ENCODE measurements around the gene SNX17.
"Not testable (repeated sequence)": the region's sequence is repeated elsewhere in the genome, so short reads cannot be mapped to it uniquely, and the experiment has no call there.

The SNX17 gene

DNA sequence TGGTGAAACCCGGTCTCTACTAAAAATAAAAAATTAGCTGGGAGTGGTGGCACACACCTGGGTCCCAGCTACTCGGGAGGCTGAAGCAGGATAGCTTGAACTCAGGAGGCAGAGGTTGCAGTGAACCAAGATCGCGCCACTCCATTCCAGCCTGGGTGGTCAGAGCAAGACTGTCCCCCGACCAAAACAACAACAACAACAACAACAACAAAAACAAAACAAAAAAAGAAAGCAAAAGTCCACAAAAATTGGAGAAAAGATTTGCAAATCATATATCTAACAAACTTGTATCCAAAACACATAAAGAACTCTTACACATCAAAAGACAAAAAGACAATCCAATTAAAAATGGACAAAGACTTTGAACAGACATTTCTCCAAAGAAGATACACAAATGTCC lies 28.5 kb downstream of the SNX17 start:
- DNase-seq (ENCODE audit: low read depth in 2 of 2): no peak

DNA sequence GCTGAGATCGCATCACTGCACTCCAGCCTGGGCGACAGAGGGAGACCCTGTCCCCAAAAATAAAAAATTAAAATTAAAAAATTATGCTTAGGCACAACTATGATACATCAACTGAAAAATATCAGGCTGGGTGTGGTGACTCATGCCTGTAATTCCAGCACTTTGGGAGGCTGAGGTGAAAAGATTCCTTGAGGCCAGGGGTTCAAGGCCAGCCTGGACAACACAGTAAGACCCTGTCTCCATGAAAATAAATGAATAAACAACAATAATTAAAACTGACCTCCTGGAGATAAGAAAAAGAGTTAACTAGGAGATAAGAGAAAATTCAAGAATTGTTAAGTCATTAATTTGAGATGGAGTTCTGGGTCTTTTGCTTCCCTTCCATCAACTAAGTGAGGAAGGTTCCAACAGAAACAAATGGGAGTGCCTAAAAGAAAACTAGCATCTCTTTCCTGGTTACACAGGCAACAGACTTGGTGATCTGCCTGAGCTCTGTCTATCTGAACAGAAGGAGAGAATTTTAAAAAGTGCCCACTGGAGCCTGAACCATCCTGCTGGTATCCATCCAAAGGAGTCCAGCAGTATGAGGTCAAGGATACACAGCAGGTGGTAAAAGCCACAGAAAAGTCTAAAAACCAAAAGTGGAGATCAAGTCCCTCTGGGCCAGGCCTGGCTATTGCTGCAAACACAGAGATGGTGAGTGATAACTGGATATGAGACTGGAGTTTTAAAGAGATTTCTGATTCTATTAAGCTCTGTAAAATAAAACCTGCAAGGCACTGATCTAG lies 30.1 kb downstream of the SNX17 start:
- DNase-seq (ENCODE audit: low read depth in 2 of 2): no peak

DNA sequence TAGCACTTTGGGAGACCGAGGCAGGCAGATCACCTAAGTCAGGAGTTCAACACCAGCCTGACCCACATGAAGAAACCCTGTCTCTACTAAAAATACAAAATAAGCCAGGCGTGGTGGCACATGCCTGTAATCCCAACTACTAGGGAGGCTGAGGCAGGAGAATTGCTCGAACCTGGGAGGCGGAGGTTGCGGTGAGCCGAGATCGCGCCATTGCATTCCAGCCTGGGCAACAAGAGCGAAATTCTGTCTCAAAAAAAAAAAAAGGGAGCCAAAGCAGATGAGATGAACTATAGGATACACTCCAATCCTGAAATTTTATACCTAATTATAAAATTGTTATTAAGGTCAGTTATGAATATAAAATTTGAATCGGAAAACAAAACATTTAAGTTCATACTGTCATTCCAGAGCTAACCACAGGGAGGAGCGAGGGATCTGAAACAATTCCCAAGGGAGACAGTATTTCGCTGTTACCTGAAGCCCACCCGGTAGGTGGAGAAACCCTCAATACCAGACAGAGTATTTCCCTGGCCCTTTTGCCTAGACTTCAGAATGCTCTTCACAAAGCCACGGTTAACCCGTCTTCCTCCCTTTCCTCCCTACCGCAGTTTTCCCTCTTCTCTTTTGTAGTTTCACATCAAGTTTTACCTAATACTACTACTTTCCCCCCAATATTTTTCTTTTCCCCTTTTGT lies 37.5 kb downstream of the SNX17 start:
- no peak for DNase-seq (ENCODE audit: low read depth in 2 of 2)

DNA sequence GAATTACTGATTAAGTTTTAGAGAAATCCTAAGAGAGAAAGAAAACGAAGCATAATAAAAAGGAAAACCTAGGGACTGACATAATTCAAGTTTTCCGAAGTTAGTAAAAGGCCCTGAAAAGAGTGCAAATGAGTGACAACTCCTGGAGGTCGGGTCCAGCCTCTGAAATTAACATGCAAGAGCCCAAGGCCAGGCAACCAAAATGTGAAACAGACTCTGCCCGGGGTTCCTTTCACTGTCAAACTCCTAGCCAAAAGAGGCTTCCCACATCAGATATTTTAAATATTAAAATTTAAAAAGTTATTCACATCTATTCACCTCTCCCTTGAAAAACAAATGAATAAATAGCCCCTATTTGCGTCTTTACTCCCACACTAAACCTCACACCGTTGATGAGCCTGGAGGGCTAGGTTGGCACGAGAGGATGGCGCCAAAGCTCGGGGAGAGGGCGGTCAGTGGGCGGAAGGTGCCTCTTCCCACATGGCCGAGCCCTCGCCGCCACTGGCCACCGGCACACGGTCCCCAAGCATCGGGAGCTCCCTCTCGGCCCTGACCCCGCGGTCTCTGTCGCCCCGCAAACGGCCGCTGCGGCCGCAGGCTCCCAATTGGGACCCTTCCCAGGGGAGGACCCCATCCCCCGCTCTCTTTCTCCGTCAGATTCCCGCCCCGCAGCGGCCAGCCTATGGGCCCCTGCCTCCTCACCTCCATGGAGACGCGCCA lies 38.3 kb downstream of the SNX17 start:
- peak in 1 of 2 experiments; percentile 13 for DNase-seq (ENCODE audit: low read depth in 2 of 2)

DNA sequence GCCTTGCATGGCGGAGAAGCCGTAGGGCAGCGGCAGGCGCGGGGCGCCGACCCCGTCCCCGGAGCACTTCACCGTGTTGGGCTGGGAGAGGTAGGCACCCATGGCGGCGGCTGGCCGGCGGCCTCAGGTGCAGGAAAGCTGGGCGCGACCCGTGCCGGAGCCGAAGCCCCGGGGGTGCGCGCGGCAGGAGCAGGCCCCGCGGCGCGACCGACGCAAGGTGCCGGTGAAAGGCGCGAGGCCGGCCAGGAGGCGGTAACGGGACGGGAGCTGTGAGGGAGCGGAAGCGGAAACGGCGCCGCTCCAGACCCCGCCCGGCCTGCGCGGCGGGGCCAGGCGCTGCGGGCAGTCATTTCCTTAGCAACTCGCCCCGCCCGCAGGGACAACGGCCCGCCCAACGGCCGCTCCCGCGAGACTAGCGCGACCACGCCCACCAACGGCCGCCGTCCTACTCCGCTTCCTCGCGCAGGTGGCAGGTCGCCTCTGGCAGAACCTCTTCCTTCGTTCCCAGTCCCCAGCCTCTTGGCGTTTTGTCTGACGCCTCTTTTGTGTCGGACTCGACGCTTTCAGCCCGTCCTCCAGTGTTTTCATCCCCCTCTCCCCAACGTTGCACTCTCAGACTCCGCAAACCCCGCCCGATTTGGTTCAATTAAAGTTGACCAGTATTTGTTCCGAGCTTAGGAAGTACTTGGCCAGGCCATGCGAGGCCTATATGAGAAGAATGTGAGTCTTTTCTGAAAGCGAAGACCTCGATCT lies 39.1 kb downstream of the SNX17 start, which contains the start of gene PPM1G:
Gene PPM1G, minus strand, starts transcription at position 271 of the 753 bp plus-strand sequence. Its CDS starts 169 bp downstream, at position 102.
- DNase-seq (ENCODE audit: low read depth in 2 of 2): peak; percentile 94 to 97

DNA sequence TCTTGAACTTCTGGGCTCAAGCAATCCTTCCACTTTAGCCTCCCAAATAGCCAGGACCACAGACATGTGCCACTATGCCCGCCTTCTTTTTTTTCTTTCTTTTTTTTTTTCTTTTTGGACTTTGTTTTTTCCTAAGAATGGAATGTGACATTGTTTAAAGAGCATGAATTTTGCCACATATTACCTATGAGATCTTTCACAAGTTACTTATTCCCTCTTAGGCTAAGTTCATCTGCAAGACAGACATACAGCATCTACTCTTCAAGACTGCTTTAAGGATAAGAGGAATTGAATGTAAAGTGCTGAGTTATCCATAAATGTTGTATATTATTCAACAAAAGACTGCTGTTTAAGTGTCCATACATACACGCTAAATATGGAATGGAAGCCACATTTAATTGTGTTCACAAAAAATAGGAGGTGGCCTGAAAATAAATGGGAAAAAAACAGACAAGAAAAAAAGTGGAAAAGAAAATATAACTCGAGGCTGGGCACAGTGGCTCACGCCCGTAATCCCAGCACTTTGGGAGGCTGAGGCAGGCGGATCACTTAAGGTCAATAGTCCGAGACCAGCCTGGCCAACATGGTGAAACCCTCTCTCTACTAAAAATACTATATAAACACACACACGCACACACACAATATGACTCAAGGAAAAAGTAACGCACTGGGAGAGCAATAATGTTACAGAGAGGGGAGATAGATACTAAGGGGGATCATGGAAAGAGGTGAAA lies 42.2 kb downstream of the SNX17 start:
- no peak for DNase-seq (ENCODE audit: low read depth in 2 of 2)

DNA sequence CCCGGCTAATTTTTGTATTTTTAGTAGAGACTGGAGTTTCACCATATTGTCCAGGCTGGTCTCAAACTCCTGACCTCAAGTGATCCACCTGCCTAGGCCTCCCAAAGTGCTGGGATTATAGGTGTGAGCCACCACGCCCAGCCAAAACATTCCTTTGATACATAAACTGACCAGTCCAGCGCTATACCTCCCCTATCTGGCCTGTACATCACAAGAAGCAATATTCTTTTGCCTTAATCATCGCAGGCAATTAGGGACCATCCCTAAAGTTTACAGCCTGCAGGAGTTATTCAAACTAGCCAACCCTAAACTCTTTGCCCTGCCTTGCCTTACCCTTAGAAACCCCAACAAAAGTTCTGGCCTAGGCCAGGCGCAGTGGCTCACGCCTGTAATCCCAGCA lies 45.7 kb downstream of the SNX17 start:
- no peak for DNase-seq (ENCODE audit: low read depth in 2 of 2)

DNA sequence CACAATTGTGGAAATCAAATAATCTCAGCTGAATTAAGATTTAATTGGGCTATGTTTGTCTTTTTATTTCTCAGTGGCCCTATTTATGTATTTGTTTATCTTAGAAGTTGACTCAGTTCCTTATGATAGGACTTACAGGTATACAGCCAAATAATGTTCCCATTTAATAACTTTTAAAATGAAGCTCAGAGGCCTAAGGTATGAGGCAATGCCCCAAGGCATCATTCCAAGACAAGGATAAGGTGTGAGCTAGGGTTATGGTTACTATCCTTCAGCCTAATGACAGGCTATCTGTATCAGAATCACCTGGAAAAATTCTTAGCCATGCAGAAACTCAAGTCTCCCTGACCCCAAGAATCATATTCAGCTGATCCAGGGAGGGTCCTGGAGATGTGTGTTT lies 50.6 kb downstream of the SNX17 start:
- DNase-seq (ENCODE audit: low read depth in 2 of 2): no peak

DNA sequence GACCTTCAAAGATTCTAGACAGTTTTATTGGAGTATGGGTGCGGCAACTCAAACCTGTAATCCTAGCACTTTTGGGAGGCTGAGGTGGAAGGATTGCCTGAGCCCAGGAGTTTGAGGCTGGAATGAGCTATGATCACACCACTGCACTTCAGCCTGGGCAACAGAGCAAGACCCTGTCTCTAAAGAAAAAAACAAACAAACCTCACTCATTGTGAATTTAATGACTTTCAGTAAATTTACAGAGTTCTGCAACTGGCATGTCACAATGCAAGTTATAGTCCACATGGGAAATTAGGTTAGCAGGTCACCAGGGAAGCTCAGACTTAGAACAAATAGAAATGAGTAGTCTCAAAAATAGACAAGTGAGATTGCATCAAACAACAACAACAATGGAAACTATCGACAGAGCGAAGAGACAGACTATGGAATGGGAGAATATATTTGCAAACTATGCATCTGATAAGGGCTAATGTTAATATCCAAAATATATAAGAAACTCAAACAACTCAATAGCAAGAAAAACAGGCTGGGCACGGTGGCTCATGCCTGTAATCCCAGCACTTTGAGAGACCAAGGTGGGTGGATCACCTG lies 51.3 kb downstream of the SNX17 start:
- DNase-seq (ENCODE audit: low read depth in 2 of 2): no peak

- no peak for DNase-seq (ENCODE audit: low read depth in 2 of 2)
Measured at GRCh38 chr2:27422958-27423357, 52.5 kb downstream of the SNX17 start.

GRCh38 chr2:27425039-27425438 lies 54.6 kb downstream of the SNX17 start:
- not testable (repeated sequence) for DNase-seq (ENCODE audit: low read depth in 2 of 2)

Data from stimulated activated CD4-positive, alpha-beta T cell treated with anti-CD3 and anti-CD28 coated beads, Interleukin-12 subunit alpha, Interleukin-12 subunit beta, amount 100 ng/mL, for 24 hours (primary cell).